Peyer's patch (tissue), 4 donors: Measurements from ENCODE around the gene DLX6. TPM values are rescaled to one million over a fixed set of nuclear protein-coding genes. Genes with fewer than 3 reads are reported as not detected.
"Not testable (repeated sequence)": the region's sequence is repeated elsewhere in the genome, so short reads cannot be mapped to it uniquely, and the experiment has no call there.

ENCODE experiments used
- DNase-seq, 3 donors: peaks; one replicate each; pipeline ENCODE4 v3.0.0-alpha.2; 2017 to 2019
- H3K27ac ChIP-seq, 4 donors: fragments of 200-600 bp; sonication (generic); one replicate each; pipeline ENCODE4 v1.5.1; 2016 to 2019
- H3K27me3 ChIP-seq, 2 donors: fragments of 200-600 bp; sonication (generic); one replicate each; pipeline ENCODE4 v1.5.1; 2019
- H3K36me3 ChIP-seq, 3 donors: fragments of 200-600 bp; sonication (generic); one replicate each; pipeline ENCODE4 v1.5.1; 2016 to 2019
- H3K4me1 ChIP-seq, 4 donors: fragments of 200-600 bp; sonication (generic); one replicate each; pipeline ENCODE4 v1.5.1; 2016 to 2019
- H3K4me3 ChIP-seq, 4 donors: fragments of 200-600 bp; sonication (generic); 1 replicate in 3 of 4; 2 replicates in 1 of 4; pipeline ENCODE4 v1.5.1; 2016 to 2019; ENCODE audit warnings: mild to moderate bottlenecking in 1 of 4
- H3K9me3 ChIP-seq, 4 donors: fragments of 200-600 bp; sonication (generic); one replicate each; pipeline ENCODE4 v1.5.1; 2016 to 2019; ENCODE audit warnings: mild to moderate bottlenecking in 1 of 4
- CTCF ChIP-seq, 6 experiments: fragments of 450-650 bp in 4 of 6; fragments of 200-600 bp in 2 of 6; sonication (generic) in 1 of 6; IDR thresholded peaks; one replicate each; pipeline ENCODE4 v1.5.1; 2017 to 2019; ENCODE audit warnings: antibody characterized with exemption in 6 of 6, mild to moderate bottlenecking in 3 of 6, moderate library complexity in 1 of 6
- POLR2A ChIP-seq, 2 donors: fragments of 450-650 bp; IDR thresholded peaks; one replicate each; pipeline ENCODE4 v1.5.1; 2017; ENCODE audit warnings: antibody characterized with exemption in 2 of 2, mild to moderate bottlenecking in 2 of 2, moderate library complexity in 2 of 2
- total RNA-seq, 4 donors: library from RNA; depleted of rRNA; stranded (reverse); fragments of >200 nt; gene quantifications; one replicate each; pipeline ENCODE4 v1.1.0, GENCODE V29; 2016

DLX6 gene
- total RNA-seq, 4 donors from 2014 or later = not detected

GRCh38 chr7:97025983-97026714 lies 20.8 kb downstream of the DLX6 start:
- H3K4me3 ChIP-seq = peak overlapping the region in 1 of 4 donors; percentile 25
- DNase-seq = no peak
- no peaks in the 10 kb centered on the region for H3K9me3 ChIP-seq
- TF ChIP-seq CTCF (IDR thresholded peaks at IDR 0.05) = no peak
- no peak for TF ChIP-seq POLR2A (IDR thresholded peaks at IDR 0.05)
- H3K36me3 ChIP-seq = no peaks in the 10 kb centered on the region
- peaks cover 0 to 33% (median 2%) of the 10 kb centered on the region in 4 donors for H3K4me1 ChIP-seq
- peaks cover 0 to 55% of the 10 kb centered on the region in 2 donors for H3K27me3 ChIP-seq
- no peak overlapping the region for H3K27ac ChIP-seq

GRCh38 chr7:97026715-97027426 lies 21.5 kb downstream of the DLX6 start:
- no peak for DNase-seq
- Histone ChIP-seq H3K27me3 (peaks cover 0 to 48% of the 10 kb centered on the region in 2 donors), H3K27ac (no peak overlapping the region), H3K4me1 (peaks cover 0 to 26% (median 2%) of the 10 kb centered on the region in 4 donors), H3K4me3 (peak overlapping the region in 3 of 4 donors; percentile 20 to 34 (median 32)), H3K36me3 (no peaks in the 10 kb centered on the region), H3K9me3 (no peaks in the 10 kb centered on the region)
- TF ChIP-seq POLR2A (IDR thresholded peaks at IDR 0.05) = no peak
- TF ChIP-seq CTCF (IDR thresholded peaks at IDR 0.05) = no peak

GRCh38 chr7:97027427-97028234 lies 22.3 kb downstream of the DLX6 start:
- Histone ChIP-seq H3K27ac (no peak overlapping the region), H3K4me1 (peaks cover 0 to 23% (median 2%) of the 10 kb centered on the region in 4 donors), H3K27me3 (peaks cover 0 to 40% of the 10 kb centered on the region in 2 donors), H3K9me3 (no peaks in the 10 kb centered on the region), H3K36me3 (no peaks in the 10 kb centered on the region), H3K4me3 (peak overlapping the region in 3 of 4 donors; percentile 20 to 34 (median 32))
- TF ChIP-seq POLR2A (IDR thresholded peaks at IDR 0.05) = no peak
- TF ChIP-seq CTCF (IDR thresholded peaks at IDR 0.05) = peak; percentile 20 to 70 (median 64)
- DNase-seq = peak; percentile 42 to 74 (median 72)

GRCh38 chr7:97034213-97034852 lies 29.0 kb downstream of the DLX6 start:
- DNase-seq, H3K36me3 ChIP-seq, H3K4me3 ChIP-seq, H3K27me3 ChIP-seq, H3K27ac ChIP-seq, H3K4me1 ChIP-seq, H3K9me3 ChIP-seq: not testable (repeated sequence)

GRCh38 chr7:97039374-97040065 lies 34.2 kb downstream of the DLX6 start:
- Histone ChIP-seq H3K4me3 (no peak overlapping the region), H3K27me3 (no peaks in the 10 kb centered on the region), H3K9me3 (no peaks in the 10 kb centered on the region), H3K36me3 (no peaks in the 10 kb centered on the region), H3K27ac (no peak overlapping the region), H3K4me1 (no peaks in the 10 kb centered on the region)
- no peak for DNase-seq
- TF ChIP-seq POLR2A (IDR thresholded peaks at IDR 0.05) (no peak), CTCF (IDR thresholded peaks at IDR 0.05) (no peak)
